Activated T-cell treated with anti-CD3 and anti-CD28 coated beads for 48 hours (primary cell): ENCODE results near the gene MAGOH.
A peak's percentile ranks its signal among the peaks of the same experiment; 100 is the strongest.
"Not testable (repeated sequence)": the region's sequence is repeated elsewhere in the genome, so short reads cannot be mapped to it uniquely, and the experiment has no call there.

ENCODE experiments used
- DNase-seq: peaks from one replicate; pipeline ENCODE4 v3.0.0-alpha.2; 2020; ENCODE audit warnings: low read depth

Gene MAGOH

GRCh38 chr1:53220171-53220961 lies 18.0 kb downstream of the MAGOH start, which contains the start of gene CZIB:
Gene CZIB (minus strand): TSS chr1:53220634. CDS start chr1:53220575, 59 bp downstream.
- DNase-seq: peak; percentile 94

- DNase-seq: no peak
Observed at GRCh38 chr1:53219711-53220110, 18.6 kb downstream of the MAGOH start.

GRCh38 chr1:53218201-53218600 lies 20.1 kb downstream of the MAGOH start:
- no peak for DNase-seq

GRCh38 chr1:53214376-53214940 lies 23.9 kb downstream of the MAGOH start:
- no peak for DNase-seq

GRCh38 chr1:53210954-53211353 lies 27.4 kb downstream of the MAGOH start:
- DNase-seq: no peak

- DNase-seq: no peak
Observed at GRCh38 chr1:53210352-53210751, 28.0 kb downstream of the MAGOH start.

GRCh38 chr1:53207726-53208125 lies 30.6 kb downstream of the MAGOH start:
- no peak for DNase-seq

- no peak for DNase-seq
Observed at GRCh38 chr1:53206735-53207379, 31.5 kb downstream of the MAGOH start.

GRCh38 chr1:53206083-53206685 lies 32.1 kb downstream of the MAGOH start:
- DNase-seq: not testable (repeated sequence)

- not testable (repeated sequence) for DNase-seq
Observed at GRCh38 chr1:53205496-53205895, 32.8 kb downstream of the MAGOH start.

GRCh38 chr1:53203466-53203865 lies 34.9 kb downstream of the MAGOH start:
- no peak for DNase-seq

- no peak for DNase-seq
Observed at GRCh38 chr1:53198241-53198651, 40.1 kb downstream of the MAGOH start.

GRCh38 chr1:53197291-53198200 lies 40.8 kb downstream of the MAGOH start:
- no peak for DNase-seq

GRCh38 chr1:53196485-53197290 lies 41.6 kb downstream of the MAGOH start, which contains the start of gene CPT2:
Gene CPT2 (plus strand): TSS chr1:53196824. CDS start chr1:53196944, 120 bp downstream.
- DNase-seq: peak; percentile 92

- DNase-seq: no peak
Observed at GRCh38 chr1:53196017-53196484, 42.3 kb downstream of the MAGOH start.

GRCh38 chr1:53195246-53196016 lies 42.9 kb downstream of the MAGOH start:
- no peak for DNase-seq

GRCh38 chr1:53190210-53190611 lies 48.1 kb downstream of the MAGOH start:
- DNase-seq: no peak

GRCh38 chr1:53189061-53189460 lies 49.3 kb downstream of the MAGOH start:
- no peak for DNase-seq

- DNase-seq: no peak
Observed at GRCh38 chr1:53188099-53188498, 50.2 kb downstream of the MAGOH start.

- DNase-seq: no peak
Observed at GRCh38 chr1:53187401-53187800, 50.9 kb downstream of the MAGOH start.
